AG09319 (cell line): ENCODE measurements around the gene SULT2B1.

ENCODE experiments used
- DNase-seq: peaks from one replicate; pipeline ENCODE4 v3.0.0-alpha.2; 2010; ENCODE audit warnings: low read depth; ENCODE audit errors: extremely low read depth
- TF ChIP-seq, protein P1 (sequence below): IDR thresholded peaks from 2 replicates; pipeline ENCODE4 v1.5.1; 2011; ENCODE audit warnings: low read depth, mild to moderate bottlenecking, inconsistent platforms, low read length, moderate library complexity

SULT2B1 gene

GRCh38 chr19:48625891-48626327 lies 73.9 kb downstream of the SULT2B1 start:
- TF ChIP-seq, protein P1, sequence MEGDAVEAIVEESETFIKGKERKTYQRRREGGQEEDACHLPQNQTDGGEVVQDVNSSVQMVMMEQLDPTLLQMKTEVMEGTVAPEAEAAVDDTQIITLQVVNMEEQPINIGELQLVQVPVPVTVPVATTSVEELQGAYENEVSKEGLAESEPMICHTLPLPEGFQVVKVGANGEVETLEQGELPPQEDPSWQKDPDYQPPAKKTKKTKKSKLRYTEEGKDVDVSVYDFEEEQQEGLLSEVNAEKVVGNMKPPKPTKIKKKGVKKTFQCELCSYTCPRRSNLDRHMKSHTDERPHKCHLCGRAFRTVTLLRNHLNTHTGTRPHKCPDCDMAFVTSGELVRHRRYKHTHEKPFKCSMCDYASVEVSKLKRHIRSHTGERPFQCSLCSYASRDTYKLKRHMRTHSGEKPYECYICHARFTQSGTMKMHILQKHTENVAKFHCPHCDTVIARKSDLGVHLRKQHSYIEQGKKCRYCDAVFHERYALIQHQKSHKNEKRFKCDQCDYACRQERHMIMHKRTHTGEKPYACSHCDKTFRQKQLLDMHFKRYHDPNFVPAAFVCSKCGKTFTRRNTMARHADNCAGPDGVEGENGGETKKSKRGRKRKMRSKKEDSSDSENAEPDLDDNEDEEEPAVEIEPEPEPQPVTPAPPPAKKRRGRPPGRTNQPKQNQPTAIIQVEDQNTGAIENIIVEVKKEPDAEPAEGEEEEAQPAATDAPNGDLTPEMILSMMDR: no peak
- no peak for DNase-seq

GRCh38 chr19:48627201-48627864 lies 75.4 kb downstream of the SULT2B1 start:
- TF ChIP-seq, protein P1: no peak
- no peak for DNase-seq

DNA sequence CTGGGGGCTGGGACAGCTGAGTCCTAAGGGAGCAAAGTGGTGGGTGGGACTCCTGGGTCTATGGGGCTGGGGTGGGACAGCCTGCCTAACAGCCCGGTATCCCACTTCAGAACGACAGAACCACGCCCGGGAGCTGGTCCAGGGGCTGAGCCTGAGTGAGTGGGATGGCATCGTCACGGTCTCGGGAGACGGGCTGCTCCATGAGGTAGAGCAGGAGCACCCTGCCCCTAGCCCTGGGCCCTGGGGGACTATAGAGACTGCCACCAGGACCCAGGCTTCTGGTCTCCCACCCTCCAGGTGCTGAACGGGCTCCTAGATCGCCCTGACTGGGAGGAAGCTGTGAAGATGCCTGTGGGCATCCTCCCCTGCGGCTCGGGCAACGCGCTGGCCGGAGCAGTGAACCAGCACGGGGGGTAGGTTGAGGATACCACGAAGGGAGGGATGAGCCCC lies 75.9 kb downstream of the SULT2B1 start:
- TF ChIP-seq, protein P1: no peak
- DNase-seq: no peak

- TF ChIP-seq, protein P1: no peak
- DNase-seq: no peak
These were observed 76.7 kb downstream of the SULT2B1 start for GRCh38 chr19:48628486-48629296.

GRCh38 chr19:48629297-48629598 lies 77.3 kb downstream of the SULT2B1 start:
- TF ChIP-seq, protein P1: no peak
- no peak for DNase-seq

DNA sequence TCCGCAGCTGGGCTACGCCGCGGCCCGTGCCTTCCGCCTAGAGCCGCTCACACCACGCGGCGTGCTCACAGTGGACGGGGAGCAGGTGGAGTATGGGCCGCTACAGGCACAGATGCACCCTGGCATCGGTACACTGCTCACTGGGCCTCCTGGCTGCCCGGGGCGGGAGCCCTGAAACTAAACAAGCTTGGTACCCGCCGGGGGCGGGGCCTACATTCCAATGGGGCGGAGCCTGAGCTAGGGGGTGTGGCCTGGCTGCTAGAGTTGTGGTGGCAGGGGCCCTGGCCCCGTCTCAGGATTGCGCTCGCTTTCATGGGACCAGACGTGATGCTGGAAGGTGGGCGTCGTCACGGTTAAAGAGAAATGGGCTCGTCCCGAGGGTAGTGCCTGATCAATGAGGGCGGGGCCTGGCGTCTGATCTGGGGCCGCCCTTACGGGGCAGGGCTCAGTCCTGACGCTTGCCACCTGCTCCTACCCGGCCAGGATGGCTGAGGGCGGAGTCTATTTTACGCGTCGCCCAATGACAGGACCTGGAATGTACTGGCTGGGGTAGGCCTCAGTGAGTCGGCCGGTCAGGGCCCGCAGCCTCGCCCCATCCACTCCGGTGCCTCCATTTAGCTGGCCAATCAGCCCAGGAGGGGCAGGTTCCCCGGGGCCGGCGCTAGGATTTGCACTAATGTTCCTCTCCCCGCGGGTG lies 77.8 kb downstream of the SULT2B1 start:
- TF ChIP-seq, protein P1: no peak
- no peak for DNase-seq
